GM21423 (cell line): ENCODE measurements around the gene PPIC.
"Not testable (repeated sequence)": the region's sequence is repeated elsewhere in the genome, so short reads cannot be mapped to it uniquely, and the experiment has no call there.

Experiments used
- ATAC-seq: cut with Tn5 transposase; IDR thresholded peaks from one replicate; pipeline ENCODE4 v1.9.1; 2021; ENCODE audit warnings: mild to moderate bottlenecking, moderate library complexity; ENCODE audit not compliant: unreplicated experiment

PPIC gene

DNA sequence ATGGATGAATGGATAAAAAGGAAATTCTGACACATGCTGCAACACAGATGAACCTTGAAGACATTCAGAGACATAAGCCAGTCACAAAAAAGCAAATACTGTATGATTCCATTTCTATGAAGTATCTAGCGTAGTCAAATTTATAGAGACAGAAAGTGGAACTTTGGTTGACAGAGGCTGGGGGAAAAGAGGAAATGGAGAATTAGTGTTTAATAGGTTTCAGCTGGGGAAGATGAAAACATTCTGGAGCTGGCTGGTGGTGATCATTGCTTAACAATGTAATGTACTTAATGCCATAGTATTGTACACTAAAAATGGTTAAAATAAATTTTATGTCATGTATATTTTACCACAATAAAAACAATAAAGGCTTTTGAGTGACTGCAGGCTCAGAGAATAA lies 24.2 kb downstream of the PPIC start:
- no peak for ATAC-seq

DNA sequence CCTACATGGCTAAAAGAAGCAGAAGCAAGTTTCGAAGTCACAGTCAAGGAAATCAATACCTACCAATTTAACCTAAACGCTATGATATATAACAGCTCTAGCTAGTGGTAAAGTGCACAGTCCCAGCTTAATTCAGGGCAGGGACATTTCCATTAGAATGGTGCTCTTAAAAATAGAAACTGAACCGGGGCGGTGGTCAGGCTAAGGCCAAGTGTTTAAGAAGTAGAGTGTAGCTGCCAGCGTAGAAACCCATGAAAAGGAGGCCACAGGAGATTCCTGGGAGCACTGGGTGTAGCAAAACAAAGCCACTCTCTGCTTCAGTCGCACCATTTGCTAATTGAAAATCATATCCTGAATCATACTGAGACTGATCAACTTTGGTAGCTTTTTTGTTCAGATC lies 28.8 kb downstream of the PPIC start:
- no peak for ATAC-seq

GRCh38 chr5:123007182-123007581 lies 29.3 kb downstream of the PPIC start:
- ATAC-seq, result no peak

DNA sequence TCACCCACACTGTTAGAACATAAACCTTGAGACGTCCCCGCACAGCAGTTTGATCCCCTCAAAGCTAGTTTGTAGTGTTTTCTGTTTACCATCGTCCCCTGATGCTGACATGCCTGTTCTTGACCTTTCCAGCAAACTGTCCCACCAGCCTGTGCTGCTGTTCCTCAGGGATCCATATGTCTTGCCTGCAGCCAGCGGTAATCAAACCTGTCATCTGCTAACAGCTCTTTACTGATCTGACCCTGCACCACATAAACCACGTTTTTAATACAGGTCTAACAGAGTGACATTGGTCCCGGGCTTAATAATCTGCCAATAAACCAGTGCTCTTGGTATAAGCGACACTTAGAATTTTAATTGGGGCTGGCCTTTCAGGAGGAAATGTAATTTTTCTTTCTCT lies 34.7 kb downstream of the PPIC start:
- no peak for ATAC-seq

DNA sequence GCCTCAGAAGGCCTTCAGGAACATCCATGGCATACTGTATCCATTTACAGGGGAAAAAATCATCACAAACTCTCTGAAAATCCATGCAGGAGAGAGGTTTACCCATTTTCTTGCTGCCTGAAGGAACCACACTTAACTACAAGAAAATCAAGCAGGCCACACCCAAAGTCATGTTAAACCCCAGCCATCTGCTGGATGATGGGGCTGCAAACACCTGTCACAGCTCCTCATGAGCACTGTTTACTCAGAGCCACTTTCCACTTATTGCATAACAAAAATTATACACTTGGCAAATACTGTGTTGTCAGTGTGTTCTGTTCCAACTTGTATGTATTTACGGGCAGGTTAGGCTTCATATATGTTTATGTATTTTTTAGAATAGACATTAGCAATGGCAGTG lies 35.8 kb downstream of the PPIC start:
- no peak for ATAC-seq

DNA sequence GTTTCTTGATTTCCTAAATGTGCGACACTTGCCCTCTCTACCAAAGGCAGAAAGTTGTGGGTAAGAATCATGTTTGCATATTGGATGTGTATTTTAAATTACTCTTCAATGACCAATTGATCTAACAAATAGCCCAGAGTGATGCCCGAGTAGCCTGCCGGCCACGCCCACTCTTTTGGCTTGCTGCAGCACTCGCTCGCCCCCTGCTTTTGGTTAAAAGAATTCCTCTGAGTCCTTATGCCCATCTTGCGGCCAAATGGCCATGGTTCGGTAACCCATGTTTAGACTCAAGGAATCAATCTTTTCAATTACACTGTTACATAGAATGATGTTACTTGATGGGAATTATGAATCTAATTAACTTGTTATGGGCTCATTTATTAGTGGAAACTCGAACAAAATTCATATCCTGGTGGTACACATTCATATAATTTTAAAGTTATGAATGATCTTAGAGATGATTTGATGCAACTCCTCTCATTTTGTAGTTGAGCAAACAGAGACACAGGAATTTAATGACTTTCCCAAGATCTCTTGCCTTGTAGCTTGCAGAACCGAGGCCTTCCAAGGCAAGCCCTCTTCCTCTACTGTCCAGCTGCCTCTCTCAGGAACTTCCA lies 36.5 kb downstream of the PPIC start:
- peak; percentile 95 for ATAC-seq

DNA sequence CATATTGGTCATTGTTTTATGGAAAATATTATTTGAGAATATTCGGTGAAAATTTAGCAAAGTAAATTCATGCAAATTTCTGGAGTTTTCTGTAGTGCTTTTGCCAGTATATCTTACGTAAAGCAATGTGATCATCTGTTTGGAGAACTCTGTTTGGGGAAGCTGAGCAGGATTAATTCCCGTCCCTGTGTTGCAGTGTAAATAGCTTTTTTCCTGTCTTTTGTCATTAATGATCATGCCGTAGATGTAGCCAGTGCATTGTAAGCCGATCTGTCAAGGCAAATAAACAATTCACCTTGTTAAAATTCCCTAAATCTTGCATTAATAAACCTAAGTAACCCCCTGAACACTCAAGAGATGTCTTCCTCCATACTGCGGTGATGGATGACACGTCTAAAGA lies 39.2 kb downstream of the PPIC start:
- ATAC-seq, result no peak

DNA sequence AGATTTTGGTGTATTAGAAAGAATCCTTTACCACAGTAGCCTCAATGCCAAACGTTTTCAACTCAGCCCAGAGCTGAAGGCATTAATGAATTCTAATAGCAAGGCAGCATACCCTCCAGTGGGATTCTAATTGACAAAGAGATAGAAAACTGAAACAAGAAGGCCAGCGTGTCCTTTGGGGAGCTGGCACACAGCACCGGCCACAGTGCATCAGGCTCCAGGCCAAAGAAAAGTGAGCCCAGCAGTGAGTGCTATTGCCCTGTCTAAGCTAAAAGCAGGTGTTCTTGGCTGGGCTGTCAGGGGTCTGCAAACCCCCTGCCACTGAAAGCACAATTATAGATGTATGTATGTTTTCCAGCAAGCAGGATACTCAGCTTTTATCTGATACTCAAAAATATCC lies 40.4 kb downstream of the PPIC start:
- ATAC-seq, result no peak

GRCh38 chr5:122985954-122986721 lies 50.4 kb downstream of the PPIC start:
- ATAC-seq, result peak; percentile 91

DNA sequence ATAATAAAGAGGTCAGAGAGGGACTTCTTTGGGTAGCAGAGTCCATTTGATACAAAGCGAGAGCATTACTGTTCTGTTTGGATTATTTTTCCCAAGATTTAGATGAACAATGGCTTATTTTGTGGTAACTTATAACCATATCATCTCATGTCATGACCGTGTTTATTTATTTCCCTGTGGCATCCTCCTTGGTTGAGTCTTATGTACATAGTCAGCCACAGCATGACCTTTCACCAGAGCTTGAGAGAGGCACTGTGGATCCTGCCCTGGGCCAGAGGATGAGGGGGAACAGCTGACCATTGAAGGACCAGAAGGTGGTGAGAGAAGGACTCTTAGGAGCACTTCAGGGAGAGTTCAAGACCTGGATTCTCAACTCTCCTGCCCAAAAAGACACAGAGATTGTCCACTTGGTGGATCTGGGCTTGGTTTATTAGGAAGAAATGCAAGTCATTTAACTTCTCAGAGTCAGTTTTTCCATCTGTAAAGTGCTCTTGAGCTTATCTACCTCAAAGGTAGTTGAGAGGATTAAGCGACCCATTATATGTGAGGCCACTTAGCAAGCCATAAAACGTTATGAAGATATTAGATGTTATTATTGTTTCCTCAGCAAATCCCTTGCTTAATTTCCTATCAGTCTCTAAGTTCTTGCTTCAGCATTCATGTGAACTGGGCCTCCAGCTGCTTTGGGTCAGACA lies 51.4 kb downstream of the PPIC start:
- ATAC-seq, result no peak

DNA sequence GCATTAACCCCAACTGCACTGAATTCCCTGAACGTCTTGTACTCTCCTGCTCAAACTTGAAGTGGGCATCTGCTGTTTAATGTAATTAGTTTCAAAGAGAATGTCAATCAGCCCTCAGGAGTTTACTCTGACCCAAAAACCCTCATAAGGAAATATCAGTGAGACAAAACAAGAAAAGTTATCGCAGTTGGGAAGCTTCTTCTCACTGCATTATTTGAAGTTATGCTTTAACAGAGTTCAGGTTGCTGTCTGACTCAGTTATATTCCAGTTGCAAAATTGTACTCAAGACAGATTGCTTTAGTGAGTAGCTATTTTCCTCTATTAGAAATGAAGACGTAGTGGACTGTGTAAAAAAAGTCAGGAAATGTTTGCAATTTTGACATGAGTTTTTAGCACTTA lies 52.1 kb downstream of the PPIC start:
- ATAC-seq, result peak; percentile 38

DNA sequence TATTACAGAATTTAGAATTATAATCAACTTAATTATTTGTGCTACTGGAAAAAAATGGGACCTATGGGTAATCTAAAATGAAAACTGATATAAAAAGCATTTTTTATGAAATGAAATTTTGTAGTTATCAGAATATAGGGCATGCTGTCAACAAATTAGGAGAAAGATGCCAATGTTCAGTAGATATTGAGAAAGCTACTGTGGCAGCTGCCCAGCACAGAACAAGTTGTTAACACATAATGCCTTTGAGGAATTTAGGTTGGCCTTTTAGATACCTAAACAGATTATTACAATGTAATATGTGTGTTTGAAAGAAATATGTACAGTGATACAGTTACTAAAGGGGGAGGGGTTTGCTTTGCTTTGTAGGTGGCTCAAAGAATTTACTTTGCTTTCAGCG lies 54.1 kb downstream of the PPIC start:
- ATAC-seq, result no peak

GRCh38 chr5:122981846-122982245 lies 54.7 kb downstream of the PPIC start:
- ATAC-seq, result no peak

- no peak for ATAC-seq
Observed at GRCh38 chr5:122978644-122979297, 57.8 kb downstream of the PPIC start.

- no peak for ATAC-seq
Observed at GRCh38 chr5:122978068-122978467, 58.5 kb downstream of the PPIC start.

GRCh38 chr5:122977319-122977718 lies 59.2 kb downstream of the PPIC start:
- ATAC-seq, result no peak

GRCh38 chr5:122974251-122974650 lies 62.3 kb downstream of the PPIC start:
- not testable (repeated sequence) for ATAC-seq

DNA sequence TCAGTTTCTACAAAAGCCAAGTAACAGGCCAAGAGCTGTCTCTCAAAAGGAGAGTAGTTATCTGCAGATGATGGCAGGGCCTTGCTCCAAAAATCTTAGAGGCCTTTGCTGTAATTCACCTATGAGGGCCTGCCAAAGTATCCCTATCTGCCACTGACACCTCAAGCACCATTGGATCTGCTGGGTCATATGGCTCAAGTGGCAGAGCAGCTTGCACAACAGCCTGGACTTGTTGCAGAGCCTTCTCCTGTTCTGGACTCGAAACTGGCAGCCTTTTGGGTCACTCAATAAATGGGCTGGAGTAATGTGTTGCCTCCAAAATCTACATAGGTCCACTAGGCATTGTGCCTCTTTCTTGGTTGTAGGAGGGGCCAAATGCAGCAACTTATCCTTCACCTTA lies 62.8 kb downstream of the PPIC start:
- ATAC-seq, result not testable (repeated sequence)
